ENCODE data around the gene CARD9.

GRCh38 chr9:136333045-136333444 lies 40.4 kb downstream of the CARD9 start:
- no peak for TF ChIP-seq CTCF (IDR thresholded peaks at IDR 0.05)
- TF ChIP-seq POLR2A (IDR thresholded peaks at IDR 0.05), result no peak

Data from Peyer's patch (tissue), 4 donors.